Measurements from ENCODE around the gene GRIP1.

Gene GRIP1

DNA sequence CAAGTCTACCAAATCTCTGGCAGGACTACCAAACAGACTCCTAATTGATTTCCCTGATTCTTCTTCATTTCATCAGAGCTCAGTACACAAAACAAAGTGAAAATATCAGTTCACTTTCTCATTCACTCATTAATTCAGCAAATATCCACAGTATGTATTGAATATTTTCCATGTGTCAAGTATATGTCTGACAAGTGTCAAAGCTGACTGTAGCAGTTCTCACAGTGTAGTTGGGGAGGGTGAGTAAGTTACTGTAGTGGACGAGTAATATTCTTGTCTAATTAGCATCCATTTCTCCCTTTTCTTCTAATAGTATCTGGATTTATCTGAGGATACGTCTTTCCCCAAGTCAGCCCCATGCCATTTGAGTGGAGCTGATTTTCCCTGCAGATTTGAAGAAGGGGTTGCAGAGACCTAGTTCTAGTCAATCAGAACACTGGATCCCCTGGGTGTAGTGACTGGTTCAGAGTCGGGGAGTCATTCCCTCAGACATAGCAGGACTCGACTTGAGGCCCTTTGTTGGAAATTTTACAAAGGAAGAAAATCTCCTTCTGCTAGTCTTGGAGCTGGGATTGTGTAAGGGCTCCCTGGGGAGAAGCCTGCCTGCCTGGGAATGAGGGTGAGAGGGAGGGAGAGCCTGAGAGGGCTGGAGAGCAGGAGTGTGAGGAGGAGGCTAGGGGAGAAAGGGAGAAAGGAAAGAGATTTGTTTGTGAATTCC, 51.4 kb downstream of the GRIP1 start:
- no peak overlapping the region for H3K27ac ChIP-seq
- TF ChIP-seq, protein P1, sequence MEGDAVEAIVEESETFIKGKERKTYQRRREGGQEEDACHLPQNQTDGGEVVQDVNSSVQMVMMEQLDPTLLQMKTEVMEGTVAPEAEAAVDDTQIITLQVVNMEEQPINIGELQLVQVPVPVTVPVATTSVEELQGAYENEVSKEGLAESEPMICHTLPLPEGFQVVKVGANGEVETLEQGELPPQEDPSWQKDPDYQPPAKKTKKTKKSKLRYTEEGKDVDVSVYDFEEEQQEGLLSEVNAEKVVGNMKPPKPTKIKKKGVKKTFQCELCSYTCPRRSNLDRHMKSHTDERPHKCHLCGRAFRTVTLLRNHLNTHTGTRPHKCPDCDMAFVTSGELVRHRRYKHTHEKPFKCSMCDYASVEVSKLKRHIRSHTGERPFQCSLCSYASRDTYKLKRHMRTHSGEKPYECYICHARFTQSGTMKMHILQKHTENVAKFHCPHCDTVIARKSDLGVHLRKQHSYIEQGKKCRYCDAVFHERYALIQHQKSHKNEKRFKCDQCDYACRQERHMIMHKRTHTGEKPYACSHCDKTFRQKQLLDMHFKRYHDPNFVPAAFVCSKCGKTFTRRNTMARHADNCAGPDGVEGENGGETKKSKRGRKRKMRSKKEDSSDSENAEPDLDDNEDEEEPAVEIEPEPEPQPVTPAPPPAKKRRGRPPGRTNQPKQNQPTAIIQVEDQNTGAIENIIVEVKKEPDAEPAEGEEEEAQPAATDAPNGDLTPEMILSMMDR (IDR thresholded peaks at IDR 0.05) = no peak
- no peak for TF ChIP-seq ZFX (IDR thresholded peaks at IDR 0.05; ENCODE audit: borderline replicate concordance)

DNA sequence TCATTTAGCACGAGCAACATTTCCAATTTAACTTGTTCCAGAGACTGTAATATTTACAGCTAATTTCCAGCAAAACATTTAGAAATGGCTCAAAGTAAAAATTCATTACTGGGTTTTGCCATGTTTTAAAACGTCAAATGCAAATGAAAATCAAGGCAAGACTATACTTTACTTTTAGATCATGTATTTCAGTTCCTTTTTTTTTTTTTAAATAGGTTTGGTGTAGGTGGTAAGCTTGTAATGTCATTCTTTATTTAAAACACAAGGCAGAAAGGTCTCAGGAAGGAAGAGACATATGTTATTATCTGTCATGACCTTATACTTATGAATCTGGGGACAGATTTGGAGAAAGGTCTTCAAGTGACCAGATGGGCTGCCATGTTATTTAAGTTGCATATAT, 54.1 kb downstream of the GRIP1 start:
- TF ChIP-seq ZFX (IDR thresholded peaks at IDR 0.05; ENCODE audit: borderline replicate concordance) = no peak
- TF ChIP-seq, protein P1 (IDR thresholded peaks at IDR 0.05) = no peak
- no peak overlapping the region for H3K27ac ChIP-seq

DNA sequence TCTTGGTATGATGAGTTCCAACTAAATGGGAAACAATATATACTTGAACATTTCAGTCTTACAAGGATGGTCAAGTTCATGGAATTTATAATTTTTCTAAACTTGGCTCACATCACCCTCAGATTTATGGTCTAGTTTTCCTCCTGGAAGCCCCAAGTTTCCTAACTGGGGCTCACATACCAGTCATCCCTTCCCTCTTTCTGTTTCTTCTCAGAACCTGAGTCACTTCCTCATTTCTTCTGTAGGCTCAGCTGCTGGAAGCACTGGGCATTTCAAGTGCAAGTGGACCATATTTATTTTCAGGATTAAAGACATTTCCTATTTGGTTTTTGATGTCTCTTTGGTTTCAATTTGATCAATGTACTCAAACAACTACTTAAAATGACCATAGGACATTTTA, 55.4 kb downstream of the GRIP1 start:
- no peak overlapping the region for H3K27ac ChIP-seq
- TF ChIP-seq ZFX (IDR thresholded peaks at IDR 0.05; ENCODE audit: borderline replicate concordance) = no peak
- TF ChIP-seq, protein P1 (IDR thresholded peaks at IDR 0.05) = no peak

DNA sequence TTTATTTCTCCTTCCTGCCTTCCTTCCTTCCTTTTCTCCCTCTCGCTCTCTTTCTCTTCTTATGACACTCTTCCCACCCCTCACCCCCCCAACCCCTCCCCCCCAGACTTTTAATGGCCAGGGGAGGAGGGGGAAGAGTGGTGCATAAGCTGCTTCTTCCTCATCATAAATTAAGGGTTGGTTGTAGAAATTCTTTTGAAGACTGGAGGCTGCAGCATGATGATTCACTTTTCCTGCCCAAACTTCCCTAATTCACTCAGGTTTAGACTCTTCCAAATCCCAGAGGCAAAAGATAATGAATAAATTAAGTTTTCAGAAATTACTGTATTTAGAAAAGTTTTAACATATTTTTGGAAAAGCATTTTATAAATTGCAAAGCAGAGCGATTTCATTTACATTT, 58.2 kb downstream of the GRIP1 start:
- H3K27ac ChIP-seq = no peak overlapping the region
- no peak for TF ChIP-seq ZFX (IDR thresholded peaks at IDR 0.05; ENCODE audit: borderline replicate concordance)

DNA sequence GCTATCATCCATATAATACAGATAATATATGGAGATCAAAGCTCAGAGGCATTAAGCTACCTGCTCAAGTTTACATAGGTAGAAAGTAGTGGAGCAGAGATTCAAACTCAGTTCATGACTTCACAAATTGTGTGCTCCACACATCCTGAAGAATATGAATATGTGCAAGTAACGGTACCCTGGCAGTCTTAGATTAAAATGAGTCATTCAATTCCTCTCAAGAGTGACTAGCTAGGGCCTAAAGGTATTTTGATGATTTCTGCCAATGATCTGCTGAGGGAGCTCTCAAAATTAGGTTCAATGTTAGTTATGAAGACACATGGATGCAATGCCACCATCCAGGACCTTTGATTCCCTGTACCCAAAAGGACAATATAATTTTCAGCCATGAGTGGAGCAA, 58.9 kb downstream of the GRIP1 start:
- TF ChIP-seq ZFX (IDR thresholded peaks at IDR 0.05; ENCODE audit: borderline replicate concordance) = no peak
- TF ChIP-seq, protein P1 (IDR thresholded peaks at IDR 0.05) = no peak
- no peak overlapping the region for H3K27ac ChIP-seq

DNA sequence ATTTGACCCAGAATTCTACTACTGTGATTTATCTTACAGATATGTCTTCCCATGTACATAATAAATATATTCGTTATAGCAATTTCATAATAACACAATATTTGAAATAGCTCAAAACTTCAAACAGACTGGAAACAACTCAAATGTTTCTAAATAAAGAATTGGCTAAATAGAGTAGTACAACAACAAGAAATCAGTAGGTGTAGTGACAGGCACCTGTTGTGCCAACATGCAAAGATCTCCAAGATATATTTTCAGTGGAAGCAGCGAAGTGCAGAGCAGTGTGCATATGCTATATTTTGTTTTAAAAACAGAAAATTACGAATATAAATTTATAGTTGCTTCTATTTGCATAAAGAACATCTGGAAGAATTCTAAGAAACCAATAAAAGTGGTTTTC, 60.9 kb downstream of the GRIP1 start:
- TF ChIP-seq, protein P1 (IDR thresholded peaks at IDR 0.05) = no peak
- TF ChIP-seq ZFX (IDR thresholded peaks at IDR 0.05; ENCODE audit: borderline replicate concordance) = no peak

DNA sequence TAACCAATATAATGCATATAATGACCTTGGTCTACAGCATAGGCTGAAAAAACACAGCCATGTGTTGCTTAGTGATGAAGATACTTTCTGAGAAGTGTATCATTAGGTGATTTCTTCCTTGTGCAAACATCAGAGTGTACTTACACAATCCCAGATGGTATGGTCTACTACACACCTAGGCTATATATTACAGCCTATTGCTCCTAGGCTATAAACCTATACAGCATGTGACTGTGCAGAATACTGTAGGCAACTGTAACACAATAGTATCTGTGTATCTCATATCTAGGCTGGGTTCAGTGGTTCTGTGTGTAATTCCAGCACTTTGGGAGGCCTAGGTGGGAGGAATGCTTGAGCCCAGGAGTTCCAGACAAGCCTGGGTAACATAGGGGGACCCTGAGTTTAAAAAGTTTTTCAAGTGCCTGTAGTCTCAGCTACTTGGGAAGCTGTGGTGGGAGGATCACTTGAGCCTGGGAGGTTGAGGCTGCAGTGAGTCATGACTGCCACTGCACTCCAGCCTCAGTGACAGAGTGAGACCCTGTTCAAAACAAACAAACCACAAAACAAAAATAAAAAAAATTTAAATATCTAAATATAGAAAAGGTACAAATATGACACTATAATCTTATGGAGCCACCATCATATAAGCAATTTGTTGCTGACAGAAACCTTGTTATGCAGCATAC, 66.6 kb downstream of the GRIP1 start:
- no peak for TF ChIP-seq ZFX (IDR thresholded peaks at IDR 0.05; ENCODE audit: borderline replicate concordance)
- TF ChIP-seq, protein P1 (IDR thresholded peaks at IDR 0.05) = no peak
- no peak overlapping the region for H3K27ac ChIP-seq

More for the DNA sequence above, 60.9 kb downstream of the GRIP1 start:
- no peak overlapping the region for H3K27ac ChIP-seq

All from 22Rv1 (cell line).